Embryonic facial prominence (tissue), 1 donor: ENCODE data around the gene DDX19B.
"Not testable (repeated sequence)": the region's sequence is repeated elsewhere in the genome, so short reads cannot be mapped to it uniquely, and the experiment has no call there.

Experiments used
- DNase-seq: peaks from one replicate; pipeline ENCODE4 v3.0.0-alpha.2; 2016; ENCODE audit errors: extremely low spot score

The DDX19B gene

GRCh38 chr16:70348991-70349390 is 50.0 kb downstream of the DDX19B start:
- DNase-seq, result no peak

GRCh38 chr16:70349783-70350182 is 50.8 kb downstream of the DDX19B start:
- DNase-seq, result no peak

GRCh38 chr16:70359552-70359951 is 60.6 kb downstream of the DDX19B start:
- DNase-seq, result no peak

- DNase-seq, result no peak
Observed at GRCh38 chr16:70364399-70364798, 65.4 kb downstream of the DDX19B start.

GRCh38 chr16:70370145-70370544 is 71.2 kb downstream of the DDX19B start:
- DNase-seq, result not testable (repeated sequence)

- no peak for DNase-seq
Observed at GRCh38 chr16:70370924-70371323, 71.9 kb downstream of the DDX19B start.

GRCh38 chr16:70372921-70373728 is 74.1 kb downstream of the DDX19B start:
- DNase-seq, result no peak

- DNase-seq, result no peak
Observed at GRCh38 chr16:70374213-70374612, 75.2 kb downstream of the DDX19B start.

- DNase-seq, result no peak
Observed at GRCh38 chr16:70375636-70376611, 76.9 kb downstream of the DDX19B start.

- DNase-seq, result no peak
Observed at GRCh38 chr16:70377782-70378181, 78.8 kb downstream of the DDX19B start.

GRCh38 chr16:70378869-70379493 is 80.0 kb downstream of the DDX19B start:
- DNase-seq, result no peak

- peak; percentile 64 for DNase-seq
Observed at GRCh38 chr16:70380248-70380918, 81.4 kb downstream of the DDX19B start.

- DNase-seq, result peak; percentile 98
Observed at GRCh38 chr16:70380919-70381603, 82.1 kb downstream of the DDX19B start.

- no peak for DNase-seq
Observed at GRCh38 chr16:70381604-70382342, 82.8 kb downstream of the DDX19B start.

GRCh38 chr16:70383421-70383960 is 84.5 kb downstream of the DDX19B start:
- DNase-seq, result no peak
